Measurements from ENCODE around the gene MAB21L3. TPM values are rescaled to one million over a fixed set of nuclear protein-coding genes. Genes with fewer than 3 reads are reported as not detected.

The MAB21L3 gene
- polyA plus RNA-seq, 1 experiment = 0.34 TPM

GRCh38 chr1:116128664-116129063, 17.5 kb downstream of the MAB21L3 start:
- no peaks in the 10 kb centered on the region for H3K36me3 ChIP-seq (ENCODE audit: control insufficient read depth, insufficient read depth, low read length)
- POLR2A ChIA-PET = no interaction called here
- H3K4me3 ChIP-seq (ENCODE audit: low read depth, low read length) = no peak overlapping the region
- no peak for TF ChIP-seq CTCF (IDR thresholded peaks at IDR 0.05; ENCODE audit: insufficient read depth, low read depth, low read length)
- H3K27me3 ChIP-seq (ENCODE audit: control insufficient read depth, insufficient read depth, low read length) = peaks cover 10% of the 10 kb centered on the region
- no peak for DNase-seq (ENCODE audit: low read depth)
- CTCF ChIA-PET = no interaction called here

DNA sequence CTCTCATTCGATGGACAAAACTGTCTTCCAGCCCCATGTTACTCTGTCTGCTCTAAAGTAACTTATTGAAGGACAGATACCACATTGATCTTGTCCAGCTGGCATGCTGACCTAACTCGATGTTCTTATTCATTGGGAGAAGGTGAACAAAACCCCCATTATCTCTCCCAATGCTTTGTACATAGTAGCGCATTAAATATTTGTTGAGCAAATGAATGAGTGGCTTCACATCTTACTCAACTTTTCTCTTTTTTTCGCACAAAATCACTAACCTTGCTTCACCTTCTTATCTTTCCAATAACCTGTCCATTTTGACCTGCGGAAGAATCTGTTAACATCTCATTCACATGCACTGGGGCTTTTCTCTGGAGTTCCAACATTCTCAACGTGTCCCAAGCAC, 18.3 kb downstream of the MAB21L3 start:
- no peak for TF ChIP-seq CTCF (IDR thresholded peaks at IDR 0.05; ENCODE audit: insufficient read depth, low read depth, low read length)
- peaks cover 11% of the 10 kb centered on the region for H3K27me3 ChIP-seq (ENCODE audit: control insufficient read depth, insufficient read depth, low read length)

GRCh38 chr1:116130356-116130755, 19.2 kb downstream of the MAB21L3 start:
- Histone ChIP-seq H3K36me3 (ENCODE audit: control insufficient read depth, insufficient read depth, low read length) (no peaks in the 10 kb centered on the region), H3K27me3 (ENCODE audit: control insufficient read depth, insufficient read depth, low read length) (peaks cover 13% of the 10 kb centered on the region), H3K4me3 (ENCODE audit: low read depth, low read length) (no peak overlapping the region)
- ChIA-PET POLR2A (no interaction called here), CTCF (interaction anchor here (0.6 to 1.0 kb wide), 3 partner anchors 9 to 360 kb away, joined by 3 to 4 read pairs (median 3); no protein-coding TSS in a partner anchor)
- no peak for DNase-seq (ENCODE audit: low read depth)
- no peak for TF ChIP-seq CTCF (IDR thresholded peaks at IDR 0.05; ENCODE audit: insufficient read depth, low read depth, low read length)

More for the DNA sequence above, 18.3 kb downstream of the MAB21L3 start:
- H3K36me3 ChIP-seq (ENCODE audit: control insufficient read depth, insufficient read depth, low read length) = no peaks in the 10 kb centered on the region
- H3K4me3 ChIP-seq (ENCODE audit: low read depth, low read length) = no peak overlapping the region
- DNase-seq (ENCODE audit: low read depth) = no peak
- ChIA-PET POLR2A (no interaction called here), CTCF (no interaction called here)

DNA sequence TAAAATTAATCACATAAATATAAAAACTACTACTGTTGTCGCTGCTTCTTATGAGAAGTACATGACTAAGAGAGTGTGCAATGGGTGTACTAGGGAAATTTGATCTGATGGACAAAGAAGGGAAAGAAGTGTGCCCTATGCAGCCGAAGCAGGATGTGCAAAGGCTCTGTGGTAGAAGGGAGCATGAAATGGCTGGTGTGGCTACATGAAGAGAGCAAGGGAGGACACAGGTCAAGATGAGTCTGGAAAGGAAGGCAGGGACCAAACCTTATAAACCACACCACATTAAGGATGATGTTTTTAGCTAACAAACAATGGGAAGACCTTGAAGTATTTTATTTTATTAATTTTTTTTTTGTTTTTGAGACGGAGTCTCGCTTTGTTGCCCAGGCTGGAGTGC, 20.0 kb downstream of the MAB21L3 start:
- no peak for DNase-seq (ENCODE audit: low read depth)
- Histone ChIP-seq H3K4me3 (ENCODE audit: low read depth, low read length) (no peak overlapping the region), H3K36me3 (ENCODE audit: control insufficient read depth, insufficient read depth, low read length) (no peaks in the 10 kb centered on the region), H3K27me3 (ENCODE audit: control insufficient read depth, insufficient read depth, low read length) (peaks cover 13% of the 10 kb centered on the region)
- ChIA-PET CTCF (interaction anchor here (0.5 to 1.0 kb wide), 3 partner anchors 8 to 251 kb away, joined by 3 to 4 read pairs (median 3); no protein-coding TSS in a partner anchor), POLR2A (no interaction called here)
- no peak for TF ChIP-seq CTCF (IDR thresholded peaks at IDR 0.05; ENCODE audit: insufficient read depth, low read depth, low read length)

- ChIA-PET CTCF (interaction anchor here (0.5 to 2.1 kb wide), 4 partner anchors 7 to 353 kb away, joined by 3 to 8 read pairs (median 5); no protein-coding TSS in a partner anchor), POLR2A (interaction anchor here (0.6 kb wide), 1 partner anchor 993 kb away, joined by 3 read pairs; no protein-coding TSS in a partner anchor)
- Histone ChIP-seq H3K27me3 (ENCODE audit: control insufficient read depth, insufficient read depth, low read length) (peaks cover 13% of the 10 kb centered on the region), H3K4me3 (ENCODE audit: low read depth, low read length) (no peak overlapping the region), H3K36me3 (ENCODE audit: control insufficient read depth, insufficient read depth, low read length) (no peaks in the 10 kb centered on the region)
- no peak for DNase-seq (ENCODE audit: low read depth)
- no peak for TF ChIP-seq CTCF (IDR thresholded peaks at IDR 0.05; ENCODE audit: insufficient read depth, low read depth, low read length)
Observed at GRCh38 chr1:116131866-116132605, 20.8 kb downstream of the MAB21L3 start.

All from BJ (cell line).